Heart right ventricle (tissue), 16 donors: ENCODE results near the gene QRFP. TPM values are rescaled to one million over a fixed set of nuclear protein-coding genes. Genes with fewer than 3 reads are reported as not detected.

Source experiments
- ATAC-seq, 8 donors: fragments of 200-7000 bp; cut with Tn5 transposase; one replicate each; pipeline ENCODE4 v1.9.1; 2020; ENCODE audit warnings: mild to moderate bottlenecking in 8 of 8, moderate library complexity in 8 of 8, moderate number of reproducible peaks in 1 of 8
- DNase-seq, 2 donors: peaks; one replicate each; pipeline ENCODE4 v3.0.0-alpha.2; 2020
- H3K27ac ChIP-seq, 10 donors: fragments of 200-600 bp; sonication (generic) in 2 of 10; one replicate each; pipeline versions ENCODE4 v1.5.0 to v1.8.0; 2020 to 2022; ENCODE audit warnings: mild to moderate bottlenecking in 3 of 10
- H3K27me3 ChIP-seq, 7 donors: fragments of 200-600 bp; one replicate each; pipeline ENCODE4 v1.8.0; 2021 to 2022; ENCODE audit warnings: mild to moderate bottlenecking in 2 of 7
- H3K36me3 ChIP-seq, 9 donors: fragments of 200-600 bp; sonication (generic) in 1 of 9; one replicate each; pipeline versions ENCODE4 v1.5.0 to v1.8.0; 2020 to 2022; ENCODE audit warnings: mild to moderate bottlenecking in 2 of 9
- H3K4me1 ChIP-seq, 9 donors: fragments of 200-600 bp; sonication (generic) in 1 of 9; one replicate each; pipeline versions ENCODE4 v1.5.0 to v1.8.0; 2020 to 2022; ENCODE audit warnings: mild to moderate bottlenecking in 4 of 9
- H3K4me3 ChIP-seq, 10 donors: fragments of 200-600 bp; sonication (generic) in 2 of 10; one replicate each; pipeline versions ENCODE4 v1.5.0 to v1.8.0; 2020 to 2022; ENCODE audit warnings: mild to moderate bottlenecking in 7 of 10, moderate library complexity in 2 of 10
- H3K9me3 ChIP-seq, 11 donors: fragments of 200-600 bp in 10 of 11; sonication (generic) in 2 of 11; one replicate each; pipeline versions ENCODE4 v1.5.0 to v1.8.0; 2013 to 2022; ENCODE audit warnings: mild to moderate bottlenecking in 2 of 11, control low read depth in 1 of 11, moderate library complexity in 1 of 11
- WGBS, 2 donors: extraction: QIAGEN DNeasy Blood & Tissue Kit; methylation state at CpG; one replicate each; pipeline ENCODE4 v1.1.7; 2013; ENCODE audit warnings: inconsistent platforms in 1 of 2; 5-methylcytosine and 5-hydroxymethylcytosine counted together
- intact Hi-C, 10 donors: fragments of 100-400 bp; cut with DNase I; formaldehyde crosslinking; loops; one replicate each; pipeline versions ENCODE4 v1.11.1 to v1.14.2; 2022
- polyA plus RNA-seq, 2 donors: library from polyadenylated mRNA; stranded (reverse); fragments of 200-250 nt; gene quantifications; one replicate each; pipeline ENCODE4 v1.2.3, GENCODE V29; 2013
- total RNA-seq, 10 donors: library from RNA; stranded (reverse); fragmentation: NEBNext Ultra II Directional in 3 of 10; extraction: Animal tissue kit (Norgen Biotek cat#: 25700) in 3 of 10; gene quantifications; one replicate each; pipeline versions ENCODE4 v1.2.1 to v1.2.4, GENCODE V29; 2021 to 2023
- TF ChIP-seq, protein P1 (sequence below), 9 donors: fragments of 200-600 bp; sonication (generic) in 2 of 9; IDR thresholded peaks; one replicate each; pipeline versions ENCODE4 v1.5.0 to v1.8.0; 2021 to 2022; ENCODE audit warnings: antibody characterized with exemption in 9 of 9, mild to moderate bottlenecking in 5 of 9, moderate library complexity in 1 of 9
- donor health status: Arrhythmogenic right ventricular cardiomyopathy.
- donor health status: ischemic (EF 13 %, LVEDD 7.1; RV severe dilation, severe dysfunction).
- donor health status: healthy with polysubstance abuse.
- donor health status: DM: no; HTN: yes; CAD: no.
- donor health status: DM: no; HTN: no; CAD: no.
- donor health status: ischemic (EF 25% LVEDD 6.9; RV normal size, moderate dysfunction).
- donor health status: ischemic (EF 25% LVEDD 5.7; RV mildly dilated, moderate dysfunction).
- donor health status: healthy.
- donor health status: DM: yes; HTN: yes; CAD: no.
- donor health status: Ischemic cardiomyopathy.
- donor health status: ischemic (EF 35%, LVEDD 5.7; RV mildly dilated, moderate dysfunction).
- donor health status: nonischemic (EF 11% LVEDD 7.7; RV severe dilation, severe dysfunction).
- donor health status: DM: yes; HTN: yes; CAD: no.
- donor health status: PGD.
- donor health status: ischemic (EF 29% LVEDD 5.4; RV normal size, mild dysfunction).
- donor health status: nonischemic (EF 23%, LVEDD 6.1; RV moderate dilation, normal function).

Gene QRFP
- total and polyA plus RNA-seq, 12 donors, result 0.06 TPM; not detected in 11

DNA sequence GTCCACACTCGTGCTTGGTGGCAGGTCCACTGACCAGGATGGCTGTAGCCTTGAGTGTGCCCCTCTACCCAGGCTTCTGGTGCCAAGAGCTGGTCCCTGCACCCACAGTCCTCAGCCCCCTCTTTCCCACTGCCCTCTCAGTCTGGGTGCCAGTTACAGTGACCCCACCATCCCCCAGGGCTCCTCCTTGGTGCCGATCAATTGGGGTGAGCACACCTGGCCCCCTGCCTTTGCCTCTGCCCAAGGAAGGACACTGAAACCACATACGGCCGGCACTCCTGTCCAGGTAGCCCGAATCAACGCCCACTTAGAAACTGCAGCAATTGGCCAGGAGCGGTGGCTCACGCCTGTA, 18.5 kb upstream of the QRFP start:
- H3K9me3 ChIP-seq, result no peaks in the 10 kb centered on the region
- peaks cover 0 to 41% (median 11%) of the 10 kb centered on the region in 7 donors for H3K27me3 ChIP-seq
- ATAC-seq (no peak), DNase-seq (no peak)
- TF ChIP-seq, protein P1, sequence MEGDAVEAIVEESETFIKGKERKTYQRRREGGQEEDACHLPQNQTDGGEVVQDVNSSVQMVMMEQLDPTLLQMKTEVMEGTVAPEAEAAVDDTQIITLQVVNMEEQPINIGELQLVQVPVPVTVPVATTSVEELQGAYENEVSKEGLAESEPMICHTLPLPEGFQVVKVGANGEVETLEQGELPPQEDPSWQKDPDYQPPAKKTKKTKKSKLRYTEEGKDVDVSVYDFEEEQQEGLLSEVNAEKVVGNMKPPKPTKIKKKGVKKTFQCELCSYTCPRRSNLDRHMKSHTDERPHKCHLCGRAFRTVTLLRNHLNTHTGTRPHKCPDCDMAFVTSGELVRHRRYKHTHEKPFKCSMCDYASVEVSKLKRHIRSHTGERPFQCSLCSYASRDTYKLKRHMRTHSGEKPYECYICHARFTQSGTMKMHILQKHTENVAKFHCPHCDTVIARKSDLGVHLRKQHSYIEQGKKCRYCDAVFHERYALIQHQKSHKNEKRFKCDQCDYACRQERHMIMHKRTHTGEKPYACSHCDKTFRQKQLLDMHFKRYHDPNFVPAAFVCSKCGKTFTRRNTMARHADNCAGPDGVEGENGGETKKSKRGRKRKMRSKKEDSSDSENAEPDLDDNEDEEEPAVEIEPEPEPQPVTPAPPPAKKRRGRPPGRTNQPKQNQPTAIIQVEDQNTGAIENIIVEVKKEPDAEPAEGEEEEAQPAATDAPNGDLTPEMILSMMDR (IDR thresholded peaks at IDR 0.05), result no peak
- intact Hi-C loops, result no loop called here
- 87 to 91% methylated on average over 8 of the region's 8 CpGs for WGBS, 2 donors
- H3K27ac ChIP-seq, result no peak overlapping the region
- no peak overlapping the region for H3K4me3 ChIP-seq
- no peaks in the 10 kb centered on the region for H3K36me3 ChIP-seq
- H3K4me1 ChIP-seq, result no peaks in the 10 kb centered on the region

DNA sequence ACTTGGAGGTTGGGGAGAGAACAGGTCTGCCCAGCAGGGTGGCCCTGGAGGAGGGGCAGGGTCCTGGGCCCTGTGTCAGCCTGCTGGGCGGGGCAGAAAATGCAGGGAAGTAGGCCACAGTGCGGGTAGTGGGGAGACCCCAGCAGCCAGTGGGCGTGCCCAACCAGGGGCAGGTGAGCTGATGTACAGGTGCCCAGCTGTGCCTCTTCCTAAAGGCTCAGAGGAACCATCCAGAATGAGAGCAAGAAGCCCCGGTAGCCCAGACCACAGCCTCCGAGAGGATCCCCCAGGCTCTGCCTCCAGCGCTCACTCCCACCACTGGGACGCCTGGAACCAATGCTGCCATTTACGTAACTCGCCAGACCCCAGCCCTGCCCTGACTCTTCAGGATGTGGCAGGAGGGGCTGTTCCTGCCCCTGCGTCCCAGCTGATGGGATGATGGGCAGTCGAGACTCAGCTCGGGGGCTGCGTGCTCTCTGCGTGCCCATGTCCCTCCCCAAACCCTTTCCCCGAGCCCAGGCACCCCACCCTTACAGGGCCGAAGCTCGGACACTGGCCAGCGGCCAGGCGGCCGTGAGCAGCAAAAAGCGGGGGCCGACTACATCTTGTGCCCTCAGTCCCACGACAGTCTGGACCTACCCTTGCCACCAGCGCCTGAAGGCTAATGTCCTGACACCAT, 17.9 kb upstream of the QRFP start:
- TF ChIP-seq, protein P1 (IDR thresholded peaks at IDR 0.05), result no peak
- H3K4me1 ChIP-seq, result no peaks in the 10 kb centered on the region
- peaks cover 0 to 36% (median 10%) of the 10 kb centered on the region in 7 donors for H3K27me3 ChIP-seq
- no peaks in the 10 kb centered on the region for H3K36me3 ChIP-seq
- DNase-seq (no peak), ATAC-seq (no peak)
- intact Hi-C loops, result no loop called here
- WGBS, 2 donors, result 78% methylated on average over 24 of the region's 24 CpGs
- H3K9me3 ChIP-seq, result no peaks in the 10 kb centered on the region
- no peak overlapping the region for H3K27ac ChIP-seq
- no peak overlapping the region for H3K4me3 ChIP-seq

DNA sequence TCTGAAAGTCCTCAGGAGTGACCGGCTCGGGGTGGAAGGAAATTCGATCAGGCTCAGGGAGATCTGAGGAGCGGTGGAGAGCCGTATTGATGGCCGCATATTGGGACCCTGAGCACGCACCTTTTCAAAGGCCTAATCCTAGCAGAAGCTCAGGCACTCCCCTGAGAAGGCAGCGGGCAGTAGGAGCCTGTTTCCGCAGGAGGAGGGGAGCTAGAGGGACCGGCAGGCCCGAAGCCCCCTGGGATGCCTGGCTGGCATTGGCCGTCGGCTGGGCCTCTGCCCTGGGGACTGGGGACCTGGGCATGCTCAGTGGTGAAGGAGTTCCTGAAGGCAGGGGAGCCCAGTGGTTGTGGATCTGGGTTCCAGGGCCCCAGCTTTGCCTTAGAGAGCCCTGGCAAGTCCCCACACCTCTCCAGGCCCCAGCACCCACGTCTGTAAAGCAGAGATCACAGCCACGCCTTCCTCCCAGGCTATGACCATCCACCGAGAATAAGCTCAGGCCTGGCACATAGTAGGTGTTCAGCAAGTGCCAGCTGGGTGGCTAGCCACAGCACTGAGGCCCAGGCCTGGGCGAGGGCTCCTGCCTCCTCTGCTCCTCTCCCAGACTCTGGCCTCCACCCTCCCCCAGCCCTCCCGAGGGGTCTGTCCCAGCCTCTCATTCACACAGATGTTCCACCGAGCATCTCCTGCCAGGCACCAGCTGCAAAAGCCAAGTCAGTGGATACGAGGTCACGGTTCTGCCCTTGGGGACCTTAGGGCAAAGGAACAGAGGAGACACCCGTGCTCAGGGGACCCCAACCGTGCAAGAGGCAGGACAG, 17.2 kb upstream of the QRFP start:
- H3K4me1 ChIP-seq, result no peaks in the 10 kb centered on the region
- ATAC-seq, result peak in 2 of 8 donors; percentile 10 to 14
- peaks cover 0 to 32% (median 10%) of the 10 kb centered on the region in 7 donors for H3K27me3 ChIP-seq
- TF ChIP-seq, protein P1 (IDR thresholded peaks at IDR 0.05), result no peak
- no peak overlapping the region for H3K27ac ChIP-seq
- DNase-seq, result no peak
- no peaks in the 10 kb centered on the region for H3K36me3 ChIP-seq
- H3K4me3 ChIP-seq, result peak overlapping the region in 1 of 10 donors; percentile 20
- H3K9me3 ChIP-seq, result no peaks in the 10 kb centered on the region
- intact Hi-C loops, result no loop called here
- WGBS, 2 donors, result 64 to 69% methylated on average over 23 of the region's 23 CpGs

DNA sequence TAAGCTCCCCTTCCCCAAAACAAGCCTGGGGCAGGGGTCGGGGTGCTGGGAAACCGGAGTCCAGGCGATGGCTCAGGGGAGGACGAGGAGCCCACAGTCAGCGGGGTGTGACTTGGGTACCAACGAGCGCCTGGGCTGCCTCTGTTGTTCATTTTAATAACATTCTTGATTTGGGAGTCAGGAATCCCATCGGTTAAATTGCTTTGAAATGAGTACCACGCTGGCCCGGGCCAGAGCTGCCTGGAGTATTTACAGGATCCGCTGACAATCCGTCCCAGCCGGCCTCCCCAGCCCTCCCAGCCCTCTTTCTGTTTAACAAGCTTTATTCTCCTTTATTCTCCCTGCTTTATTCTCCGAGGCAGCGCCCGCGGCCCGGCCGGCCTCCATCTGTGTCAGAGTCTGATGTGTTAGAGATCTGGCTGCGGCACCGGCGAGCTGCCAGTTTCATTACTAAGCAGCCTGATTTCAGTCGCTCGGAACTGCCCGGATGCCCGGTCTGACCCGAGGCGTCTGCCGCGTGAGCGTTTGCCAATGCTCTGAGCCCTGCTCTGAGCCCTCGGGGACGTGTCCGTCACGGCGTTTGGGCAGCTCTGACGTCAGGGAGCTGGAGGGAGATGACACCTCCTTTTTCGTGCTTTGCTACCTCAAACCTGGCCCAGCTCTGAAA, 16.5 kb upstream of the QRFP start:
- Histone ChIP-seq H3K27ac (no peak overlapping the region), H3K36me3 (no peaks in the 10 kb centered on the region), H3K4me1 (no peaks in the 10 kb centered on the region), H3K9me3 (no peaks in the 10 kb centered on the region), H3K4me3 (peak overlapping the region in 1 of 10 donors; percentile 20), H3K27me3 (peaks cover 0 to 29% (median 6%) of the 10 kb centered on the region in 7 donors)
- DNase-seq (peak in 1 of 2 donors; percentile 35), ATAC-seq (peak in 4 of 8 donors; percentile 10 to 48 (median 18))
- intact Hi-C loops, result no loop called here
- 61 to 70% methylated on average over 38 of the region's 38 CpGs for WGBS, 2 donors
- TF ChIP-seq, protein P1 (IDR thresholded peaks at IDR 0.05), result no peak
